AG08396 (cell line): ENCODE data around the gene MBLAC2.
A peak's percentile ranks its signal among the peaks of the same experiment; 100 is the strongest.

Source experiments
- DNase-seq: peaks from one replicate; pipeline ENCODE4 v3.0.0; 2012; ENCODE audit warnings: low spot score, mixed read lengths

The MBLAC2 gene

GRCh38 chr5:90461288-90461687 is 13.3 kb downstream of the MBLAC2 start:
- no peak for DNase-seq

DNA sequence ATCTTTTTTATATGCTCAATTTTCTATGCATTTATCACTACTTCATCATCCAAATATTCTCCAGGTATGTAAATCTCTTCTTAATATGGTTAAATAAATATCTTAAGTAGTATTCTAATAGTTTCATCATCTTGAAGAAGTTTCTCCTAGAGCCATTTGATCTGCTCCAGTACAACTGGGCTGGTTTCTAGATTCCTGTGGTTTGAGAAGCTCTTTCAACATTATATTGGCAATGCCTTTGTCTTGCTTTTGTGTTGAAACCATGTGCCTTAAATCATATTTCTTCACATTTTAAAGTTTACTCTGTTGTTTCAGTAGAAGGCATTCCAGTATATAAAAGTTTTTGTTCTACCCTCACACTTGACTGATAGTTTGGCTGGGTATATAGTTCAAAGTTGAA is 27.6 kb downstream of the MBLAC2 start:
- no peak for DNase-seq

- no peak for DNase-seq
These were observed 33.9 kb downstream of the MBLAC2 start for GRCh38 chr5:90440644-90441043.

- DNase-seq, result no peak
These were observed 36.5 kb downstream of the MBLAC2 start for GRCh38 chr5:90438100-90438499.

- no peak for DNase-seq
These were observed 36.9 kb downstream of the MBLAC2 start for GRCh38 chr5:90437663-90438062.

- peak; percentile 9 for DNase-seq
These were observed 40.4 kb downstream of the MBLAC2 start for GRCh38 chr5:90434116-90434714.

GRCh38 chr5:90424245-90424644 is 50.3 kb downstream of the MBLAC2 start:
- DNase-seq, result no peak

GRCh38 chr5:90421136-90421535 is 53.4 kb downstream of the MBLAC2 start:
- DNase-seq, result no peak

GRCh38 chr5:90418214-90418613 is 56.4 kb downstream of the MBLAC2 start:
- no peak for DNase-seq

- no peak for DNase-seq
These were observed 64.3 kb downstream of the MBLAC2 start for GRCh38 chr5:90410178-90410762.

DNA sequence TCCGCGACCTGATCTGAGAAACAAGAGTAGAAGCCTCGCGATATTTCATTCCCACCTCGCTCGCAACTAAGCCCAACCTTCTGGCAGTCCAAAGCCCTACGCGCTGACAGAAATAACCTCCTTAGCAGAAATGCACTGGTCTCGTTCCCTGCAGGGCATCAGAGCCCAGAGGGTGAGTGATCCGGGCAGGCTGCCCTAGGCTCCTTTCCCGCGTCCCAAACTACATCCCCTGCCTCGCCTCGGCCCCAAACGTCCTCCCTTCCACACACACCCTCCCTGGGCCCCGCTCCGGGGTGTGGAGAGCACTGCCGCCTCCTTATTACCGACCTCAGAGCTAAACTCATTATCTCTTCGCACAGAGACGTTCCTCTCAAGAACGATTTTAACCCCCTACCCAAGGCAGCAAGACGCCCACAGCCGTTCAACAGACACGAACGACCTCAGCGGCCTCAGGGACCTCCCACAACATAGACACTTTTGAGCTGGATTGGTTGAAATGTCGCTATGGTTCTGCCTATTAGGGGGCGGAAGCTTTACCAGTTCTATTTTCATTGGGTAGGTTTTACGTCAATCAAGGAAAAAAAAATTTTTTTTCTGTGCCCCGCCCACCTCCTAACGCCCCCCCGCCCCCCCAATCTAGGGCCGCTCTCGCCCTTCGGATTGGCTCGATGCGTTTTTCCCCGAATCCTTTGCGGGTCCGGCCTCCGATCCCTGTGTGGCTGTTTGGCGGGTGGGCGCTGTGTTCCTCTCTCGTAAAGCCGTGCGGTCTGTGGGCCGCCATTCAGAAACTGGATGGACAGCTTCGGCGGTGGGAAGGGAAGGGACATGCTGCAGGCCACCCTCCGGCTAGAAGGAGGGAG is 65.0 kb downstream of the MBLAC2 start, which contains the start of gene CETN3:
TSS of gene CETN3 (minus strand) at position 439 of the 860 bp plus-strand sequence. CDS start at position 344, 95 bp downstream.
- DNase-seq, result peak; percentile 88

DNA sequence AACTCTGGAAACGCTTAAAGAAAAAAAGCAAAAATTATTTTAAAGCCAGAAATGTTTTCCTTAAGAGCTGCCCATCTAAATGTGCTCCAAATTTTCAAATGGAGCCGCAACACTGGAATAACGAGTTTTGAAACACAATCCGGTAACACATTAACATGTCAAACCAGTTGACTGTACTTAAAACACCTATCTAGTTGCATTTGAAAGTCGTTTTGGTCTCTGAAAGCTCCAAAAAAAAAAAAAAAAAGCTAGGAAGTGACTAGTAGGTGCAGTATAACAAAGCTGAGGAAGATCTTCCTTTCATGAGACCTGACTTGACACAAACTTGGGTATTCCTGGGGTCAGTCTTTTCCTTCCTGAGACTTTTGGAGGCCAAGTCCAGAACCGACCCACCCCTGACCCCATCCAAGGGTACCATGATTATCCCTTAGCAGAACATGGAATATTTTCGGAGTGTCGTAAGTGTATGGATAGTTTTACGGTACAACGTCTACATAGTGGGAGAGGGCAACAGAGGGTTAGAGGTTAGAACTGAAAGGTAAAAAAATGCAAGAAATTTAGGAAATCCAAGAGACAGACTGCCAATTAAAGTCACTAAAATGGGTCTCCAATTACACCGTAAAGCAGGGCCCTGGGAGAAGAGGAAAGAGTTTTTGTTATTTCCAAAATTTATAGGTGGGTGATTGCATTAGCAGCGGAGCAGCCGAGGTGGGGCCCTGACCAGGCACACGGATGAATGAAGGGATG is 65.8 kb downstream of the MBLAC2 start:
- DNase-seq, result no peak
